Keratinocyte (primary cell): Measurements from ENCODE around the gene EXD3. TPM values are rescaled to one million over a fixed set of nuclear protein-coding genes. Genes with fewer than 3 reads are reported as not detected.

ENCODE experiments used
- DNase-seq: peaks from one replicate; pipeline ENCODE4 v3.0.0-alpha.2; 2011; ENCODE audit warnings: low read depth, missing footprints, low spot score
- FAIRE-seq: peaks from 2 replicates; lab custom pipeline; 2011; peaks lifted over from hg19 to GRCh38; lab: Jason Lieb, UNC
- H2AFZ ChIP-seq: 2 replicates; pipeline ENCODE4 v1.6.0; 2012; ENCODE audit warnings: low read length, control low read depth, inconsistent platforms; ENCODE audit not compliant: control insufficient read depth
- H3K27ac ChIP-seq: 2 replicates; pipeline ENCODE4 v1.5.1; 2011; ENCODE audit warnings: low read length; ENCODE audit not compliant: control insufficient read depth, insufficient read depth
- H3K27me3 ChIP-seq: 3 replicates; pipeline ENCODE4 v1.6.0; 2011; ENCODE audit warnings: low read length; ENCODE audit not compliant: control insufficient read depth, insufficient read depth; ENCODE audit errors: extremely low read depth
- H3K36me3 ChIP-seq, 2 experiments: 2 replicates in 1 of 2; 3 replicates in 1 of 2; pipeline ENCODE4 v1.5.1; 2011; ENCODE audit warnings: low read length in 2 of 2, mild to moderate bottlenecking in 1 of 2; ENCODE audit not compliant: control insufficient read depth in 2 of 2, insufficient read depth in 2 of 2; ENCODE audit errors: extremely low read depth in 1 of 2
- H3K4me1 ChIP-seq: 3 replicates; pipeline ENCODE4 v1.5.1; 2011; ENCODE audit warnings: low read length; ENCODE audit not compliant: control insufficient read depth, insufficient read depth; ENCODE audit errors: extremely low read depth
- H3K4me2 ChIP-seq: 3 replicates; pipeline ENCODE4 v1.6.0; 2011; ENCODE audit warnings: low read depth, low read length; ENCODE audit not compliant: control insufficient read depth, insufficient read depth; ENCODE audit errors: extremely low read depth
- H3K4me3 ChIP-seq, 3 experiments: fragments of 200-600 bp in 1 of 3; sonication (generic) in 1 of 3; 2 replicates in 2 of 3; 3 replicates in 1 of 3; pipeline ENCODE4 v1.5.1; 2011 to 2016; ENCODE audit warnings: low read length in 3 of 3, mild to moderate bottlenecking in 3 of 3, control low read depth in 2 of 3, inconsistent platforms in 1 of 3, low read depth in 1 of 3, mixed read lengths in 1 of 3, mixed run types in 1 of 3, moderate library complexity in 1 of 3; ENCODE audit not compliant: control insufficient read depth in 2 of 3, insufficient read depth in 2 of 3; ENCODE audit errors: extremely low read depth in 1 of 3
- H3K79me2 ChIP-seq: 2 replicates; pipeline ENCODE4 v1.6.0; 2012; ENCODE audit warnings: low read length; ENCODE audit not compliant: control insufficient read depth, insufficient read depth
- H3K9ac ChIP-seq: 3 replicates; pipeline ENCODE4 v1.6.0; 2011; ENCODE audit warnings: low read length; ENCODE audit not compliant: control insufficient read depth, insufficient read depth; ENCODE audit errors: extremely low read depth
- H3K9me1 ChIP-seq: 3 replicates; pipeline ENCODE4 v1.6.0; 2011; ENCODE audit warnings: low read length; ENCODE audit not compliant: control insufficient read depth, insufficient read depth; ENCODE audit errors: extremely low read depth
- H3K9me3 ChIP-seq: 2 replicates; pipeline ENCODE4 v1.5.1; 2012; ENCODE audit warnings: low read depth, low read length; ENCODE audit not compliant: control insufficient read depth
- H4K20me1 ChIP-seq: 3 replicates; pipeline ENCODE4 v1.6.0; 2011; ENCODE audit warnings: low read length; ENCODE audit not compliant: control insufficient read depth, insufficient read depth; ENCODE audit errors: extremely low read depth
- CTCF ChIP-seq, 3 experiments: IDR thresholded peaks in 1 of 3; conservative IDR thresholded peaks in 1 of 3; optimal IDR thresholded peaks in 1 of 3; 2 replicates in 2 of 3; 3 replicates in 1 of 3; pipeline versions ENCODE3 to v1.5.1; 2011; ENCODE audit warnings: low read length in 3 of 3, mild to moderate bottlenecking in 3 of 3, moderate library complexity in 2 of 3, control low read depth in 1 of 3, inconsistent platforms in 1 of 3; ENCODE audit not compliant: insufficient read depth in 2 of 3; ENCODE audit errors: extremely low read depth in 1 of 3
- EZH2 ChIP-seq: IDR thresholded peaks from one replicate; pipeline ENCODE4 v1.6.1; 2012; ENCODE audit warnings: inconsistent platforms, mild to moderate bottlenecking, low read length, moderate library complexity
- dilution Hi-C: fragments of 300-500 bp; cut with MboI; formaldehyde crosslinking; loops from one replicate; pipeline ENCODE4 v1.7.0; 2020; ENCODE audit warnings: low sequenced_read_pairs; ENCODE audit not compliant: extremely low pct_ligation_motif_present
- polyA plus RNA-seq, 5 experiments: library from polyadenylated mRNA; depleted of rRNA in 3 of 5; stranded (reverse) in 3 of 5; stranded (forward) in 1 of 5; unstranded in 1 of 5; fragments of >200 nt; gene quantifications; 1 replicate in 1 of 5; 2 replicates in 3 of 5; 3 replicates in 1 of 5; pipeline versions ENCODE4 v1.2.1 to v1.2.3, GENCODE V29; 2011 to 2012; ENCODE audit warnings: missing spikeins in 2 of 5, low read depth in 1 of 5, low replicate concordance in 1 of 5

The EXD3 gene
- polyA plus RNA-seq, 1 donor (not counting 4 experiments of a cell fraction or from before 2014, with no cell fraction given): 1.5 TPM

- H3K4me2 ChIP-seq: no peak overlapping the region
- no peaks in the 10 kb centered on the region for H3K9me3 ChIP-seq
- H3K79me2 ChIP-seq: peaks cover 3% of the 10 kb centered on the region
- dilution Hi-C loops: no loop called here
- no peaks in the 10 kb centered on the region for H4K20me1 ChIP-seq
- H3K27me3 ChIP-seq: peaks cover 15% of the 10 kb centered on the region
- peaks cover 4% of the 10 kb centered on the region for H3K4me1 ChIP-seq
- no peaks in the 10 kb centered on the region for H3K36me3 ChIP-seq
- H2AFZ ChIP-seq: no peak overlapping the region
- no peak for FAIRE-seq
- TF ChIP-seq EZH2 (no peak), CTCF (optimal IDR thresholded peaks at IDR 0.05 in 1 of 3, IDR thresholded peaks at IDR 0.05 in 1 of 3, conservative IDR thresholded peaks at IDR 0.05 in 1 of 3; ENCODE audit: extremely low read depth in 1 of 3, insufficient read depth in 2 of 3, low read length in 3 of 3) (no peak)
- H3K27ac ChIP-seq: no peak overlapping the region
- H3K4me3 ChIP-seq: no peak overlapping the region
- H3K9me1 ChIP-seq: no peaks in the 10 kb centered on the region
- DNase-seq: no peak
- H3K9ac ChIP-seq: no peak overlapping the region
Observed at GRCh38 chr9:137462986-137463930, 40.3 kb upstream of the EXD3 start.

DNA sequence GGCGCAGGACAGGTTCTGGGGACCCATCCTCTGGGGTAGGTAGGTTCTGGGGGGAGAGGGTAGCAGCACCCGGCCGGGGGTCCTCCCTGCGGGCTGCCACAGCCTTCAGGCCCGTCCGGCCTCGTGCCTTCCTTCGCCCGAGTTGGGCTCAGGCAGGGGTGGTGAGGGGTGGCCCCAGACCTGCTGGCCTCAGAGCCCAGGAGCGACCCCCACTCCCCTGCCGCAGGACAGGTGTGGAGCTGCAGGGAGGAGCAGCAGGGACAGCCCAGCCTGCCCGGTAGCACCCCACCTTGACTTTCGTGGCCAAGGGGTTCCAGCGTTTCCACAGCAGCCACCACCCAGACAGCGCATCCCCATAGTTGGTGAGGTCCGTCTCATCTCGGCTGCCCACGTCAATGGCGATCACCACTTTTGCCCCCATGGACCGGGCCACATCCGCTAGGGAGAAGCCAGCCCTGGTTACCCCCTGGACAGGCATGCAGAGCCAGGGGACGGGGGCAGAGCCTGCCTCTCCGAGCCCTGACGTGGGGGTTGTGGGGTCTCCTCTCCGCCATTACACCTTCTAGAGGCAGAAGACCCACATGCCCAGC, 39.5 kb upstream of the EXD3 start:
- H3K4me2 ChIP-seq: no peak overlapping the region
- dilution Hi-C loops: no loop called here
- no peak overlapping the region for H3K9ac ChIP-seq
- H3K9me1 ChIP-seq: no peaks in the 10 kb centered on the region
- FAIRE-seq: no peak
- no peak for DNase-seq
- H3K27me3 ChIP-seq: peaks cover 15% of the 10 kb centered on the region
- TF ChIP-seq EZH2 (no peak), CTCF (optimal IDR thresholded peaks at IDR 0.05 in 1 of 3, IDR thresholded peaks at IDR 0.05 in 1 of 3, conservative IDR thresholded peaks at IDR 0.05 in 1 of 3; ENCODE audit: extremely low read depth in 1 of 3, insufficient read depth in 2 of 3, low read length in 3 of 3) (no peak)
- no peak overlapping the region for H2AFZ ChIP-seq
- peaks cover 10% of the 10 kb centered on the region for H3K4me1 ChIP-seq
- H3K79me2 ChIP-seq: peaks cover 7% of the 10 kb centered on the region
- no peaks in the 10 kb centered on the region for H3K9me3 ChIP-seq
- H4K20me1 ChIP-seq: no peaks in the 10 kb centered on the region
- H3K36me3 ChIP-seq: no peaks in the 10 kb centered on the region
- no peak overlapping the region for H3K27ac ChIP-seq
- H3K4me3 ChIP-seq: no peak overlapping the region
